IMR-90 (cell line): ENCODE measurements around the gene GPC6. TPM values are rescaled to one million over a fixed set of nuclear protein-coding genes. Genes with fewer than 3 reads are reported as not detected.
A peak's percentile ranks its signal among the peaks of the same experiment; 100 is the strongest.

Source experiments
- ATAC-seq: fragments of 200-7000 bp; cut with Tn5 transposase; 2 replicates; pipeline ENCODE4 v1.9.1; 2020; ENCODE audit warnings: low read depth, mild to moderate bottlenecking, moderate library complexity
- BruUV-seq: library from RNA; stranded (reverse); fragments of 400-500 nt; replicated peaks from 2 replicates; lab custom pipeline; 2021; lab: Mats Ljungman, UMichigan
- CTCF ChIA-PET: fragments of 300-600 bp; formaldehyde crosslinking; extraction: SDS; loops from one replicate; lab custom pipeline; 2021; ENCODE audit warnings: antibody characterized with exemption; lab: Yijun Ruan, JAX
- POLR2A ChIA-PET: fragments of 300-600 bp; sonication (Branson Sonifier 250); formaldehyde crosslinking; loops from one replicate; lab custom pipeline; 2022; ENCODE audit warnings: antibody characterized with exemption; ENCODE audit not compliant: unreplicated experiment; lab: Charles Lee
- DNase-seq: peaks from one replicate; pipeline ENCODE4 v3.0.0; 2013
- H2AFZ ChIP-seq: replicated peaks from 2 replicates; pipeline ENCODE3; 2013; ENCODE audit warnings: low read length, mild to moderate bottlenecking; ENCODE audit not compliant: poor library complexity
- H2AK5ac ChIP-seq: 2 replicates; pipeline ENCODE4 v1.6.1; 2013; ENCODE audit warnings: low read depth, low read length, inconsistent platforms
- H2AK9ac ChIP-seq: replicated peaks from 2 replicates; pipeline ENCODE3; 2013; ENCODE audit warnings: mild to moderate bottlenecking, low read depth, low read length, moderate library complexity; ENCODE audit not compliant: poor library complexity
- H2BK120ac ChIP-seq: 2 replicates; pipeline ENCODE4 v1.6.1; 2013; ENCODE audit warnings: low read depth, low read length, inconsistent platforms
- H2BK15ac ChIP-seq: 3 replicates; pipeline ENCODE4 v1.6.1; 2013; ENCODE audit warnings: low read depth, low read length, inconsistent platforms
- H2BK20ac ChIP-seq: 2 replicates; pipeline ENCODE4 v1.6.1; 2013; ENCODE audit warnings: low read depth, mild to moderate bottlenecking, inconsistent platforms, low read length, moderate library complexity
- H2BK5ac ChIP-seq: 2 replicates; pipeline ENCODE4 v1.6.1; 2013; ENCODE audit warnings: mild to moderate bottlenecking, low read depth, low read length, inconsistent platforms; ENCODE audit not compliant: poor library complexity, severe bottlenecking
- H3K14ac ChIP-seq: replicated peaks from 2 replicates; pipeline ENCODE4 v1.6.1; 2013; ENCODE audit warnings: low read depth, low read length, inconsistent platforms
- H3K18ac ChIP-seq: 2 replicates; pipeline ENCODE4 v1.6.1; 2013; ENCODE audit warnings: low read depth, low read length, control low read depth
- H3K23ac ChIP-seq: 2 replicates; pipeline ENCODE4 v1.6.1; 2013; ENCODE audit warnings: low read depth, low read length, inconsistent platforms
- H3K27ac ChIP-seq: 2 replicates; pipeline ENCODE4 v1.5.1; 2013; ENCODE audit warnings: mild to moderate bottlenecking, control low read depth, low read length; ENCODE audit not compliant: insufficient read depth
- H3K27me3 ChIP-seq: 2 replicates; pipeline ENCODE4 v1.6.1; 2013; ENCODE audit warnings: low read length; ENCODE audit not compliant: control insufficient read depth, insufficient read depth
- H3K36me3 ChIP-seq: 2 replicates; pipeline ENCODE4 v1.6.1; 2013; ENCODE audit warnings: low read length, mixed read lengths; ENCODE audit not compliant: control insufficient read depth, insufficient read depth
- H3K4ac ChIP-seq: 2 replicates; pipeline ENCODE4 v1.6.1; 2013; ENCODE audit warnings: low read depth, low read length, inconsistent platforms
- H3K4me1 ChIP-seq: 2 replicates; pipeline ENCODE4 v1.6.1; 2013; ENCODE audit warnings: low read length, mixed read lengths; ENCODE audit not compliant: control insufficient read depth, insufficient read depth
- H3K4me2 ChIP-seq: 2 replicates; pipeline ENCODE4 v1.6.1; 2013; ENCODE audit warnings: low read depth, mild to moderate bottlenecking, control low read depth, low read length, moderate library complexity
- H3K4me3 ChIP-seq: 2 replicates; pipeline ENCODE4 v1.5.1; 2013; ENCODE audit warnings: low read depth, mild to moderate bottlenecking, control low read depth, low read length, moderate library complexity; ENCODE audit not compliant: insufficient read depth
- H3K56ac ChIP-seq: 2 replicates; pipeline ENCODE4 v1.6.1; 2013; ENCODE audit warnings: low read length, inconsistent platforms; ENCODE audit not compliant: insufficient read depth; ENCODE audit errors: extremely low read depth
- H3K79me1 ChIP-seq, 2 experiments: 2 replicates each; pipeline ENCODE4 v1.6.1; 2013; ENCODE audit warnings: low read length in 2 of 2, inconsistent platforms in 1 of 2, low read depth in 1 of 2
- H3K9ac ChIP-seq: 2 replicates; pipeline ENCODE4 v1.6.1; 2013; ENCODE audit warnings: low read depth, low read length, control low read depth
- H3K9me1 ChIP-seq: 2 replicates; pipeline ENCODE4 v1.6.1; 2013; ENCODE audit warnings: low read length, inconsistent platforms; ENCODE audit not compliant: insufficient read depth
- H3K9me3 ChIP-seq: 2 replicates; pipeline ENCODE4 v1.6.1; 2013; ENCODE audit warnings: low read length; ENCODE audit not compliant: control insufficient read depth, insufficient read depth
- H4K20me1 ChIP-seq: 2 replicates; pipeline ENCODE4 v1.6.1; 2013; ENCODE audit warnings: low read length, inconsistent platforms; ENCODE audit not compliant: insufficient read depth
- H4K5ac ChIP-seq: 2 replicates; pipeline ENCODE4 v1.6.1; 2013; ENCODE audit warnings: mild to moderate bottlenecking, low read depth, low read length, control low read depth
- H4K8ac ChIP-seq, 2 experiments: 2 replicates each; pipeline ENCODE4 v1.6.1; 2013; ENCODE audit warnings: low read depth in 2 of 2, low read length in 2 of 2, control low read depth in 1 of 2, inconsistent platforms in 1 of 2
- H4K91ac ChIP-seq: 2 replicates; pipeline ENCODE4 v1.6.1; 2013; ENCODE audit warnings: low read depth, low read length, inconsistent platforms; ENCODE audit not compliant: insufficient read depth
- CEBPB ChIP-seq: IDR thresholded peaks from 2 replicates; pipeline ENCODE4 v1.6.1; 2012; ENCODE audit warnings: low read depth, low read length, improper control_type of control experiment
- FOS ChIP-seq: fragments of 150-350 bp; IDR thresholded peaks from 2 replicates; pipeline ENCODE4 v1.6.1; 2016; ENCODE audit warnings: low read depth, low read length
- MAFK ChIP-seq: IDR thresholded peaks from 2 replicates; pipeline ENCODE4 v1.6.1; 2012; ENCODE audit warnings: low read depth, low read length, improper control_type of control experiment
- NFE2L2 ChIP-seq: fragments of 150-350 bp; IDR thresholded peaks from 2 replicates; pipeline ENCODE4 v1.6.1; 2016; ENCODE audit warnings: low read depth, mild to moderate bottlenecking, low read length
- RCOR1 ChIP-seq: IDR thresholded peaks from 2 replicates; pipeline ENCODE4 v1.6.1; 2012; ENCODE audit warnings: mild to moderate bottlenecking, low read length, improper control_type of control experiment; ENCODE audit not compliant: insufficient replicate concordance
- WGBS, 2 experiments: methylation state at CpG; one replicate each; pipeline versions ENCODE4 v1.1.5 to v1.1.7; 2013; ENCODE audit warnings: missing lambda C conversion rate in 2 of 2; ENCODE audit not compliant: insufficient read length in 1 of 2; ENCODE audit errors: extremely low coverage in 2 of 2; 5-methylcytosine and 5-hydroxymethylcytosine counted together
- dilution Hi-C: fragments of 300-500 bp; cut with HindIII; formaldehyde crosslinking; loops from one replicate; pipeline ENCODE4 v1.14.3; 2018; ENCODE audit warnings: low sequenced_read_pairs; ENCODE audit not compliant: unreplicated experiment
- in situ Hi-C: fragments of 300-500 bp; cut with MboI; formaldehyde crosslinking; loops from 3 replicates; pipeline ENCODE4 v1.14.3; 2019; ENCODE audit warnings: low sequenced_read_pairs, inconsistent platforms, mixed read lengths
- intact Hi-C: fragments of 100-400 bp; cut with micrococcal nuclease; formaldehyde crosslinking; loops from 2 replicates; pipeline ENCODE4 v1.10.0; 2022
- polyA plus RNA-seq, 3 experiments: library from polyadenylated mRNA; depleted of rRNA; stranded (reverse); fragments of >200 nt; gene quantifications; 2 replicates each; pipeline ENCODE4 v1.2.3, GENCODE V29; 2012; ENCODE audit warnings: low replicate concordance in 1 of 3
- total RNA-seq: library from RNA; depleted of rRNA; stranded (reverse); fragments of >200 nt; gene quantifications from 2 replicates; pipeline ENCODE4 v1.2.3, GENCODE V29; 2012

GPC6 gene
- total and polyA plus RNA-seq, 2 of the 4 experiments (the other 2 are of a cell fraction) = 14.9 to 39.4 TPM

GRCh38 chr13:94248454-94249228 is 1022.0 kb downstream of the GPC6 start:
- Histone ChIP-seq H2BK20ac (peak overlapping the region; percentile 34; the same call in 1 of the 2 replicates), H2AK9ac (no peak overlapping the region), H3K23ac (no peak overlapping the region), H4K91ac (no peak overlapping the region), H4K20me1 (no peaks in the 10 kb centered on the region), H3K79me1 (no peaks in the 10 kb centered on the region), H3K9me3 (no peaks in the 10 kb centered on the region), H3K4me3 (no peak overlapping the region), H2BK5ac (no peak overlapping the region), H3K4ac (no peak overlapping the region), H3K36me3 (no peaks in the 10 kb centered on the region), H3K4me2 (no peak overlapping the region), H3K56ac (no peak overlapping the region), H3K9me1 (no peaks in the 10 kb centered on the region), H2BK120ac (peak overlapping the region; percentile 11), H2AK5ac (no peak overlapping the region), H3K27ac (no peak overlapping the region), H3K9ac (no peak overlapping the region), H3K4me1 (no peaks in the 10 kb centered on the region; the same call in none of the 2 replicates), H3K14ac (no peak overlapping the region), H2AFZ (no peak overlapping the region), H3K18ac (no peak overlapping the region), H3K27me3 (no peaks in the 10 kb centered on the region), H2BK15ac (0 out of 3 replicates have a peak overlapping the region, but pooled peaks have one; percentile 30), H4K5ac (no peak overlapping the region), H4K8ac (no peak overlapping the region; a peak in 1 of 4 replicates)
- in situ Hi-C loops (no loop called here), intact Hi-C loops (no loop called here), dilution Hi-C loops (no loop called here)
- no peak for ATAC-seq
- WGBS, 2 experiments = no CpG with 5 or more reads among the region's 2 CpGs
- TF ChIP-seq NFE2L2 = no peak
- TF ChIP-seq FOS = no peak
- TF ChIP-seq CEBPB = no peak
- no peak for TF ChIP-seq MAFK
- TF ChIP-seq RCOR1 = no peak
- BruUV-seq = no TSS peak
- DNase-seq = peak; percentile 31
- CTCF ChIA-PET = no interaction called here
- POLR2A ChIA-PET = no interaction called here
